A549 treated with ZK216348 at 1 μM for 4 hours (cell line): ENCODE data around the gene PLEK. TPM values are rescaled to one million over a fixed set of nuclear protein-coding genes. Genes with fewer than 3 reads are reported as not detected.

Experiments used
- total RNA-seq: library from RNA; stranded (reverse); fragments of 200-300 nt; extraction: Qiagen RNA extraction; gene quantifications from 5 replicates; pipeline ENCODE4 v1.2.3, GENCODE V29; 2022; ENCODE audit warnings: low read depth

Gene PLEK
- not detected in 5 replicates for total RNA-seq

GRCh38 chr2:68365087-68365486 is at the start of gene PLEK:
Gene PLEK, plus strand, starts transcription at chr2:68365282. Its CDS starts 70 bp downstream, at chr2:68365352.

DNA sequence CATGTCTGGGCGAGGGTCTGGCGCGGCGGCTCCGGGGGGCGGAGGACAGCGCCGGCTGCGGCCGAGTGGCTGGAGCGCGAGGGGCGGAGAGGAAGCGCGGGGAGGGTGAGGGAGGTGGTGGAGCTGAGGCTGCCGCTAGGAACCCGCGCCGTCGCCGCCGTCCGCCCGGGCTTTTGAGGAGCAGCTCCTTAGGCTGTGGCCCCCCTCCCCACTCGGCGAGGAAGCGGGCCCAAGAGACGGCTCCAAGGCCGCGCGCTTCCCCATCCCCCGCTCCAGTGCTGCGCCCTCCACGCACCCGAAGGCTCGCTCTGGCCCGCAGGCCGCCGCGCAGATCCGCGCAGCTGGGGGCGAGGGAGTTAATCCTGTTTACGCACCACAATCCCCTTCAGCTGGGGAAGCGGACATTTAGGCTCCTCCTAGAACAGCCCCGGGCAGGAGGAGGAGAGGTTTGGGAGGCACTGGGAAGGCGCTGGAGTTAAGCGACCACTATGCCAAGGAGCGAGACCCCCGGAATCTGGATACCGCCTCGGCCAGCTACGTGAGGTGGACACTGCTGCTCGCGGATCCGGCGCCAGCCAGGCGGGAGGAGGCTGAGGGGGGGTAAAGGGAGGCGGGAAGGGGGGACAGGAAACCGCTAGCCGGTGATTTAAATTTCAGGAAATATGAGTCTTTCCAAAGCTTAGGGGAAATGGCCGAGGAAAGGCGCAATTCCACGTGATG is 45.5 kb upstream of the PLEK start, which contains the start of gene CNRIP1:
Gene CNRIP1, minus strand, starts transcription at position 552 of the 720 bp plus-strand sequence. Its CDS starts 549 bp downstream, at position 3.

Other genes with a start within 250 kb of the PLEK start
- 51.9 to 59.4 TPM (median 54.1 TPM) in 5 replicates for gene PNO1, start 207.4 kb upstream of the PLEK start, total RNA-seq
- gene PPP3R1, start 112.8 kb upstream of the PLEK start, total RNA-seq, result 54.3 to 90.0 TPM (median 57.3 TPM) in 5 replicates
- gene CNRIP1, start 45.3 kb upstream of the PLEK start, total RNA-seq, result 1.5 to 2.3 TPM (median 2.0 TPM) in 5 replicates
- 0.35 to 0.71 TPM (median 0.56 TPM) in 5 replicates for gene FBXO48, start 102.0 kb downstream of the PLEK start, total RNA-seq
- 0.55 to 0.79 TPM (median 0.75 TPM) in 5 replicates for gene APLF, start 102.3 kb downstream of the PLEK start, total RNA-seq